PC-9 (cell line): ENCODE results near the gene ULBP1. TPM values are rescaled to one million over a fixed set of nuclear protein-coding genes. Genes with fewer than 3 reads are reported as not detected.
"Not testable (repeated sequence)": the region's sequence is repeated elsewhere in the genome, so short reads cannot be mapped to it uniquely, and the experiment has no call there.

Source experiments
- BruUV-seq: library from RNA; stranded (reverse); fragments of 400-500 nt; replicated peaks from 2 replicates; lab custom pipeline; 2021; lab: Mats Ljungman, UMichigan
- CTCF ChIA-PET: fragments of 300-600 bp; sonication (Branson Sonifier 250); formaldehyde crosslinking; loops from one replicate; lab custom pipeline; 2022; ENCODE audit warnings: antibody characterized with exemption; lab: Charles Lee
- POLR2A ChIA-PET: fragments of 300-600 bp; sonication (Branson Sonifier 250); formaldehyde crosslinking; loops from one replicate; lab custom pipeline; 2022; ENCODE audit warnings: antibody characterized with exemption; ENCODE audit not compliant: unreplicated experiment; lab: Charles Lee
- DNase-seq, 2 experiments: peaks; one replicate each; pipeline versions ENCODE4 v3.0.0 to v3.0.0-alpha.2; 2015 to 2022; ENCODE audit warnings: mixed read lengths in 1 of 2
- H2AFZ ChIP-seq: fragments of 200-600 bp; sonication (generic); 2 replicates; pipeline ENCODE4 v1.8.1; 2017; ENCODE audit warnings: antibody characterized with exemption
- H3F3A ChIP-seq: fragments of 200-600 bp; sonication (generic); 2 replicates; pipeline ENCODE4 v1.8.1; 2017; ENCODE audit warnings: antibody characterized with exemption, mild to moderate bottlenecking, low read depth; ENCODE audit not compliant: insufficient read depth
- H3K27ac ChIP-seq: fragments of 200-600 bp; sonication (generic); 2 replicates; pipeline ENCODE4 v1.6.1; 2016; ENCODE audit warnings: mixed run types
- H3K27me3 ChIP-seq: fragments of 200-600 bp; sonication (generic); 2 replicates; pipeline ENCODE4 v1.6.1; 2016; ENCODE audit warnings: low read depth, mixed run types; ENCODE audit not compliant: insufficient read depth
- H3K36me3 ChIP-seq: fragments of 200-600 bp; sonication (generic); 2 replicates; pipeline ENCODE4 v1.6.1; 2016; ENCODE audit warnings: low read depth, mixed run types
- H3K4me1 ChIP-seq: fragments of 200-600 bp; sonication (generic); replicated peaks from 2 replicates; pipeline ENCODE4 v1.6.1; 2016; ENCODE audit warnings: mixed run types; ENCODE audit not compliant: insufficient read depth
- H3K4me2 ChIP-seq: fragments of 200-600 bp; sonication (generic); 2 replicates; pipeline ENCODE4 v1.6.1; 2017; ENCODE audit warnings: mixed run types
- H3K4me3 ChIP-seq: fragments of 200-600 bp; sonication (generic); 2 replicates; pipeline ENCODE4 v1.6.1; 2016; ENCODE audit warnings: mixed run types
- H3K79me2 ChIP-seq: fragments of 200-600 bp; sonication (generic); 2 replicates; pipeline ENCODE4 v1.6.1; 2017; ENCODE audit warnings: low read depth, mixed run types
- H3K9me2 ChIP-seq: fragments of 200-600 bp; sonication (generic); 2 replicates; pipeline ENCODE4 v1.8.1; 2017; ENCODE audit warnings: mild to moderate bottlenecking; ENCODE audit not compliant: insufficient read depth
- H3K9me3 ChIP-seq: fragments of 200-600 bp; sonication (generic); 2 replicates; pipeline ENCODE4 v1.8.1; 2016; ENCODE audit warnings: low read depth; ENCODE audit not compliant: insufficient read depth
- H4K20me1 ChIP-seq: fragments of 200-600 bp; sonication (generic); 2 replicates; pipeline ENCODE4 v1.8.1; 2017; ENCODE audit not compliant: insufficient read depth
- CTCF ChIP-seq: fragments of 200-600 bp; sonication (generic); conservative IDR thresholded peaks from 2 replicates; pipeline ENCODE4 v1.6.1; 2017; ENCODE audit warnings: mixed run types, antibody characterized with exemption, mild to moderate bottlenecking, moderate library complexity
- EZH2 ChIP-seq: fragments of 200-600 bp; sonication (generic); IDR thresholded peaks from 2 replicates; pipeline ENCODE4 v1.8.0; 2017; ENCODE audit warnings: antibody characterized with exemption, low read depth
- intact Hi-C: fragments of 100-400 bp; cut with micrococcal nuclease; formaldehyde crosslinking; loops from one replicate; pipeline ENCODE4 v1.10.0; 2022; ENCODE audit not compliant: unreplicated experiment
- total RNA-seq: library from RNA; stranded (reverse); gene quantifications from 2 replicates; pipeline ENCODE4 v1.2.3, GENCODE V29; 2021

ULBP1 gene
- total RNA-seq, 1 experiment from 2014 or later, result 3.3 TPM

DNA sequence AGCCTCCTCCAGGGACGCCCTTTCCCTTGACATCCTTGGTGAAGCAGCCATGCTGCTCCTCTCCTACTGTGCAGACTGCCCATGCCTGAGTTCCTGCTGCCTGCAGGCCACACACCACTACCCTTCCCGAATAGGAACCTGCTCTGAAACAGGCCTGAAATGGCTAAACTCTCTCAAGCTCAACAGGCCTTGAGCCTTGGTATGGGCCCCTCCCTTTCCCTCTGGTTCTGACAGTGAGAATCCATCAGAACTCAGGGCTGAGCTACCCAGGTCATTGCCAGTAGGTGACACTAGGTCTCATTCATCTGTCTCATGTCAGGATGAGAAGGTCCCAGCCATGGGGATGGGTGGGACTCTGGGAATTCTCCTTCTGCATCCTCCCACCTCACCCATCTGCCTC lies 35.9 kb downstream of the ULBP1 start:
- Histone ChIP-seq H3K27me3 (no peaks in the 10 kb centered on the region), H3K36me3 (no peaks in the 10 kb centered on the region), H3K4me3 (no peak overlapping the region), H4K20me1 (no peaks in the 10 kb centered on the region), H2AFZ (no peak overlapping the region), H3K9me2 (no peaks in the 10 kb centered on the region), H3K4me2 (no peak overlapping the region), H3K79me2 (no peaks in the 10 kb centered on the region), H3K4me1 (no peaks in the 10 kb centered on the region), H3K9me3 (no peaks in the 10 kb centered on the region), H3F3A (no peaks in the 10 kb centered on the region), H3K27ac (no peak overlapping the region)
- TF ChIP-seq CTCF, result no peak
- no TSS peak for BruUV-seq
- intact Hi-C loops, result no loop called here
- CTCF ChIA-PET, result no interaction called here
- POLR2A ChIA-PET, result no interaction called here
- no peak for DNase-seq

DNA sequence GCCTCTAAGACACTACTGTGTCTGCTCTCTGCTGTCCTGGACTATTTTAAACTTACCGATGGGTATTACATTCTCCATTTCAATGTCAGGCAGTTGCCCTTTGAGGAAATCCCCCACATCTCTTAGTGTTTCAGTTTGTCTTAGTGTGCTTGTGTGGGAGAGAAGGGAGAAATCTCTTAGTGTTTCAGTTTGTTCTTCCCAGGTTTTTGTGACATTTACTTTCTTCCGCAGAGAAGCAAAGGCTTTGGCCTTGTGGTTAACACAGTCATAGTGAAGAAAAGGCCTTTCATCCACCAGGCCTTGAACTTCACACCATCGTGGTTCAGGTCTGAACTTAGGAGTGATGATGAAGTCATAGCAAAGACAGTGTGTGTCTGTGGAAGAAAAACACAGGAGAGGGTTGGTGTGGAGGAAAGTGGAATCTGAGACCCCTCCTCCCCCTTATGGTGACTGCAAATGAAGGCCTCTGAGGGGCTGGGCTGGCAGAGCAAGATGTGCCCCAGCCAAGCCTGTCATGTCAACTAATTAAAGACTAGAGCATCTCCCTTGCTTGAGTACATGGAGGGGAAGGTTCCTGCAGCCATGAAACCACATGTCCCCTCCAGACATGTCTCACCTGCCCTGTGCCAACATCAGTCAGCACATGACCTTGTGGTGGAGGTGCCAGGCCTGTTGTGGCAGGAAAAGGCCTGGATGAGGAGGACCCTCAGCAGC lies 37.7 kb downstream of the ULBP1 start:
- intact Hi-C loops, result no loop called here
- H3F3A ChIP-seq, result no peaks in the 10 kb centered on the region
- H3K4me3 ChIP-seq, result no peak overlapping the region
- H3K27me3 ChIP-seq, result no peaks in the 10 kb centered on the region
- H3K4me1 ChIP-seq, result peaks cover 7% of the 10 kb centered on the region
- no peak overlapping the region for H2AFZ ChIP-seq
- no peak overlapping the region for H3K4me2 ChIP-seq
- TF ChIP-seq CTCF, result no peak
- TF ChIP-seq EZH2, result no peak
- no peak overlapping the region for H3K27ac ChIP-seq
- POLR2A ChIA-PET, result no interaction called here
- no TSS peak for BruUV-seq
- no peaks in the 10 kb centered on the region for H3K9me2 ChIP-seq
- H3K9me3 ChIP-seq, result no peaks in the 10 kb centered on the region
- H4K20me1 ChIP-seq, result no peaks in the 10 kb centered on the region
- H3K79me2 ChIP-seq, result no peaks in the 10 kb centered on the region
- no peaks in the 10 kb centered on the region for H3K36me3 ChIP-seq
- no peak for DNase-seq
- CTCF ChIA-PET, result no interaction called here

GRCh38 chr6:150002710-150003109 lies 39.0 kb downstream of the ULBP1 start:
- no TSS peak for BruUV-seq
- ChIA-PET POLR2A (interaction anchor here (0.6 kb wide), 1 partner anchor 256 kb away, joined by 3 read pairs; no protein-coding TSS in a partner anchor), CTCF (no interaction called here)

DNA sequence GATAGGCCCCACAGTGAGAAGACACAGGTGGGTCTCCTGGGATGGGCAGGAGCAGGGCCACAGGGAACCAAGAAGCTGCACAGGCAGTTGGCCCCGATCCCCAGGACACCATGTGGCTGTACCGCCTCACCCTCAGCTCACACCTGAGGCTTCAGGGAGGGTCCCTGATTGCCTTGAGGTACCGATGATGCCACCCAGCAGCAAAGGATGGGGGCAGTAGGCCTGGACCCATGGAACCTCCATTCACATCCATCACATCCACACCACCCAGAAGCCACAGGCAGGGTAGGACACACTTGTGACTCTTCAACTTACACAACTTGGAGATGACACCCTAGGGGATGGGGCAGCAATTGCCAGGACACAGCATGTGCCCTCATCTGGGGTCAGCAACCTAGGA lies 39.9 kb downstream of the ULBP1 start:
- H2AFZ ChIP-seq, H3K27me3 ChIP-seq, H3K9me2 ChIP-seq, H3K27ac ChIP-seq, intact Hi-C loops, H3K4me2 ChIP-seq, BruUV-seq, CTCF ChIA-PET, DNase-seq, H4K20me1 ChIP-seq, H3F3A ChIP-seq, H3K4me3 ChIP-seq, POLR2A ChIA-PET, H3K9me3 ChIP-seq, H3K79me2 ChIP-seq, H3K36me3 ChIP-seq: not testable (repeated sequence)
- peaks cover 11% of the 10 kb centered on the region for H3K4me1 ChIP-seq

More at GRCh38 chr6:150002710-150003109, 39.0 kb downstream of the ULBP1 start:
- H3K4me3 ChIP-seq, result no peak overlapping the region
- no peaks in the 10 kb centered on the region for H3F3A ChIP-seq
- no peaks in the 10 kb centered on the region for H4K20me1 ChIP-seq
- DNase-seq, result no peak
- no peaks in the 10 kb centered on the region for H3K79me2 ChIP-seq
- H3K4me2 ChIP-seq, result no peak overlapping the region
- no peak overlapping the region for H2AFZ ChIP-seq
- peaks cover 7% of the 10 kb centered on the region for H3K4me1 ChIP-seq
- no peak overlapping the region for H3K27ac ChIP-seq
- H3K9me3 ChIP-seq, result no peaks in the 10 kb centered on the region
- H3K9me2 ChIP-seq, result no peaks in the 10 kb centered on the region
- TF ChIP-seq CTCF (no peak), EZH2 (no peak)
- intact Hi-C loops, result no loop called here
- H3K36me3 ChIP-seq, result no peaks in the 10 kb centered on the region
- H3K27me3 ChIP-seq, result no peaks in the 10 kb centered on the region
